Measurements from ENCODE around the gene SPRTN.
A peak's percentile ranks its signal among the peaks of the same experiment; 100 is the strongest.

SPRTN gene, protein sequence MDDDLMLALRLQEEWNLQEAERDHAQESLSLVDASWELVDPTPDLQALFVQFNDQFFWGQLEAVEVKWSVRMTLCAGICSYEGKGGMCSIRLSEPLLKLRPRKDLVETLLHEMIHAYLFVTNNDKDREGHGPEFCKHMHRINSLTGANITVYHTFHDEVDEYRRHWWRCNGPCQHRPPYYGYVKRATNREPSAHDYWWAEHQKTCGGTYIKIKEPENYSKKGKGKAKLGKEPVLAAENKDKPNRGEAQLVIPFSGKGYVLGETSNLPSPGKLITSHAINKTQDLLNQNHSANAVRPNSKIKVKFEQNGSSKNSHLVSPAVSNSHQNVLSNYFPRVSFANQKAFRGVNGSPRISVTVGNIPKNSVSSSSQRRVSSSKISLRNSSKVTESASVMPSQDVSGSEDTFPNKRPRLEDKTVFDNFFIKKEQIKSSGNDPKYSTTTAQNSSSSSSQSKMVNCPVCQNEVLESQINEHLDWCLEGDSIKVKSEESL
- total RNA-seq = 42.6 reads per million, percentile 65 among the genes with 10 or more reads in this experiment

DNA sequence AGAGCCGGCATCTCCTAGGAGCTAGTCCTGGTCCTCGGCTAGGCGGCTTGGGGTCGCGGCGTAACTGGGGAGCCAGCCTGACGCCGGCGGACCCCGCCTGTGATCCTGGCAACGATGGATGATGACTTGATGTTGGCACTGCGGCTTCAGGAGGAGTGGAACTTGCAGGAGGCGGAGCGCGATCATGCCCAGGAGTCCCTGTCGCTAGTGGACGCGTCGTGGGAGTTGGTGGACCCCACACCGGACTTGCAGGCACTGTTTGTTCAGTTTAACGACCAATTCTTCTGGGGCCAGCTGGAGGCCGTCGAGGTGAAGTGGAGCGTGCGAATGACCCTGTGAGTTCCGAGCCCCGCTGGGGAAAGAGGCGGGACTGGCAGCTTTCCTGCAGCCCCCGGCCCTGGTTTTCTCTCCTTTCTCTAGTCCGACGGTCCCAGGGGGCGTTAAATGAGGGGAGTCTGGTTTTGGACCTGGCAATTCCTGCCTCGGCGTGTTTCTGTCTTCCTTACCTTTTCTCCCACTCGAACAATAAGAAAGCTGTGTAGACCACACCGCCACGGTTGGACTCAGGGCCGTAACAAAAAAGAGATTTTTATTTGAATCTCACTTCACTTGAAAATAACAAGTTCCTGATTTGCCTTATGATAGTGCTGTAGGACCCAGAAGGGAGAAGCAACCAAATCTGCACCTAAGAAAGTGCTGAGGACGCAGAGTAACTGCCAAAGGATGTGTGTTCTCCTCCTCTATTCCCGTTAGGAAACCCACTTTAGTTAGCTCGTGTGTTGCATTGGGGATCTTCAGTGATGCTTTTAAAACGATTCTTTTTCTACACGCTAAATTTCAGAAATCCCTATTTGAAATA lies at the start of gene SPRTN:
Gene SPRTN, plus strand, starts transcription at position 24 of the 859 bp plus-strand sequence. Its CDS starts 91 bp downstream, at position 115.
- no peak for DNase-seq

GRCh38 chr1:231295938-231296337 lies 42.2 kb upstream of the SPRTN start:
- DNase-seq = no peak

DNA sequence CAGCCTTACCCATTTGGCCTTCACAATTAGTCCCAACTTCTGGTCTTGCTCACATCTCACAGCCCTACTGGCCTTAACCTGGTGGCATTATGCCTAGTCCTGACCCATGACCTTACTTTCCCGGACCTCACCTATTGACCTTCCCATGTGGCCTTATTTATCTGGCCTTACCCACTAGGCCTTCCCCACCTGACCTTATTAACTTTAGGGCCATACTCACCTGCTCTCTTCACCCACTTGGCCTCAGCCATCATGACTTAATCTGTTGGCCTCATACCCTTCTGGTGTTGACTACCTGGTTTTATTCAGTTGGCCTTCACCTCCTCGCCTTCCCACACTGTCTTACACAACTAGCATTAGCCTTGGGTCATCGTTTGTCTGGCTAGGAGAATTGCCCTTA lies 36.1 kb upstream of the SPRTN start:
- DNase-seq = no peak

DNA sequence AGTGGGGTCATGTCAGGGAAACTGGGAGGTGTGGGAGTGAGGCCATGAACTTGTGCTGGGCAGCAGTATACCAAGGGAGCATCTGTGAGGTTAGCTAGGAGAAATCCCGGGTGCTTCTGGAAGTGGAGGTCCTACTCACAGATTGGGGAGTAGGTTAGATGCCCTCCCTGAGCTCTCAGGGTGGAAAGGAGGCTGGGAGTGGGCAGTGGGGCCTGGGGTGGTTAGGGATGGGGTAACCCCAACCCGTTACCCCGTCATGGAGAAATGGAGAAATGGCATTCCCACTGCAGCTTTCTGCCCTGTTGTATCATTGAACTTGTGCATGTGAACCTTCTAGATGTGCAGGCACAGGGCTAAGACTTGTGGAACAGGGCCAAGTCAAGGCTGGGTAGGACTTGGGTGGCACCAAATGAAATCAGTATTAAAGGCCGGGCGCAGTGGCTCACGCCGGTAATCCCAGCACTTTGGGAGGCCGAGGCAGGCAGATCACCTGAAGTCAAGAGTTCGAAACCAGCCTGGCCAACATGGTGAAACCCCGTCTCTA lies 27.6 kb upstream of the SPRTN start:
- DNase-seq = no peak

DNA sequence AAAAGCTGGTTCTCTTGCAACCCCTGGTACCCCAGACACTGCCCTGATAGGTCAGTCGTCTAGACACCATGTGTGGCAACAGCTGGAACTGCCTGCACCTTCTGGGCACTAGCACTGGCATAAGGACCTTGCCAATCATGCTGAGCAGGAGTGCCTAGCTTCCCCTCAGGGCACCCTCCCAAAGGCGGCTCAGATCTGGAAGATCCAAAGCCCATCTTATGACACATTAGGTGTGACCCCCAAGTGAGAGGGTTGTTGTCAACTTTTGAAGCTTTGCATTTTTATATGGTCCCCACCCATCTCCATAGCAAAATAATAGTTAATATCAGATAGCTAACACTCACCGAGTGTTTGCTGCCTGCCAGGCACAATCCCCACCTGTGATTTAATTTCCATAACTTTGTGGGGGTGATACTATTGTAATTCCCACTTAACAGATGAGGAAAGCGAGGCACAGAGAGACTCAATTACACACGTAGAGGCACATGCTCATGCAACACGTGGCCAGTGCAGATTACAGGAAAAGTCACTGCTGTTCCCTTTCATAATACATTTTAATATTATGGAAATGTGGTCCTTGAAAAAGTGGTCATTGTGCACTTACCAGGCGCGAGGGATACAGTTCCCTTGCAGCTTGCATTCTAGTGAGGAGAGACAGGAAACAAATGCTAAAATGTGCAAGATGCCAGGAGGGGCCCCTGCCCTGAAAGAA lies 26.2 kb upstream of the SPRTN start:
- DNase-seq = no peak

DNA sequence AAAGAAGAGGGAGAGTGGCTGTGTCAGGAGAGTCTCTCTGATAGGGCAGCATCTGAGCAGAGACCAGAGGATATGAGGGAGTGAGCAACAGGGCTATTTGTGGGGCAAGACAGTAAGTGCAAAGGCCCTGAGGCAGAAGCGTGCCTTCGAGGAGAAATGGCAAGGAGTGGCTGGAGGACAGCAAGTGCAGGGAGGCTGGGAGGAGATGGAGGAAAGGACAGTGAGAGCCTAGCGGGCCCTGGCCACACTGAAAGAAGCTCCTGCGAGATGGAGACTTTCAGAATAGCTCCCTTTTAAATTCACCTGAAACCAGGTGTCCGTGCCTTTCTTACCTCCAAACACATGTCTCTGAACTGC lies 25.7 kb upstream of the SPRTN start:
- DNase-seq = no peak

- no peak for DNase-seq
These were observed 24.4 kb upstream of the SPRTN start for GRCh38 chr1:231313661-231314060.

GRCh38 chr1:231315887-231316286 lies 22.2 kb upstream of the SPRTN start:
- peak; percentile 8 for DNase-seq

DNA sequence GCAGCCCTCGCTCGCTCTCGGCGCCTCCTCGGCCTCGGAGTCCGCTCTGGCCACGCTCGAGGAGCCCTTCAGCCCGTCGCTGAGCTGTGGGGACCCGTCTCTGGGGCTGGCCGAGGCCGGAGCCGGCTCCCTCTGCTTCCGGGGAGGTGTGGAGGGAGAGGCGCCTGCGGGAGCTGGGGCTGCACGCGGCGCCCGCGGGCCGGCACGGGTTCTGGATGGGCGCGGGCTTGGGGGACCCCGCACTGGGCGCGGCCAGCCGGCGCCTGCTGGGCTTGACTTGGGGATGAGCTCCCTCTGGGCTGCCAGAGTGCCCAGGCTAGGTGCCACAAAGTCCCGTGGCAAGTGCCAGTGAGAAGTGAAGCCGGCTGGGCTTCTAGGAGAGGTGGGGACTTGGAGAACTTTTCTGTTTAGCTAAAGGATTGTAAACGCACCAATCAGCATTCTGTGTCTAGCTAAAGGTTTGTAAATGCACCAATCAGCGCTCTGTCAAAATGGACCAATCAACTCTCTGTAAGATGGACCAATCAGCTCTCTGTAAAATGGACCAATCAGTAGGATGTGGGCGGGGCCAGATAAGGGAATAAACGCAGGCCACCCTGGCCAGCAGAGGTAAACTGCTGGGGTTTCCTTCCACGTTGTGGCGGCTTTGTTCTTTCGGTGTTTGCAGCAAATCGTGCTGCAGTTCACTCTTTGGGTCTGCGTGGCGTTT lies 20.6 kb upstream of the SPRTN start:
- no peak for DNase-seq

DNA sequence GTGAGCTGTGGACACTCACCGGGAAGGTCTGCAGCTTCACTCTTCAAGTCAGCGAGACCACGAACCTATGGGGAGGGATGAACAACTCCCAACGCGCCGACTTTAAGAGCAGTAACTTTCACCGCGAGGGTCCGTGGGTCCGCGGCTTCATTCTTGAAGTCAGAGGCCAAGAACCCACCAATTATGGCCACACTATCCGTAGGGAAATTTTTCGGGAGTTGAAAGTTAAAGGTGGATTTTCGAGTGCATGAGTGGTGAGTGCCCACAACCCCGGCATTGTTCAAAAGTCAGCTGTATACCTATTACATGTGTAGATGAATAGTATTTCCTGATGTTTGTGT lies 20.1 kb upstream of the SPRTN start:
- DNase-seq = no peak

GRCh38 chr1:231318568-231318967 lies 19.5 kb upstream of the SPRTN start:
- no peak for DNase-seq

DNA sequence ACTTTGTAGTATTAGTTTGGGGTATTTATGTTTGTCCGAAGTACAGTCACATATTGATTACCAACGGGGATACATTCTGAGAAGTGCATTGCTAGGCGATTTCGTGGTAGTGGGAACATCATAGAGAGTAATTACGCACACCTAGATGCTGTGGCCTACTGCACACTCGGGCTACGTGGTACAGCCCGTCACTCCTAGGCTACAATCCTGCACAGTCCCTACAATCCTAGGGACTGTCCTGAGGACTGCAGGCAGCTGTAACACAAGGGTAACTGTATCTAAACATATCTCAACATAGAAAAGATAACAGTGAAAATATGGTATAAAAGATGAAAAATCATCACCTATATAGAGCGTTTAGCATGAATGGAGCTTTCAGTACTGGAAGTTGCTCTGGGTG lies 19.0 kb upstream of the SPRTN start:
- no peak for DNase-seq

DNA sequence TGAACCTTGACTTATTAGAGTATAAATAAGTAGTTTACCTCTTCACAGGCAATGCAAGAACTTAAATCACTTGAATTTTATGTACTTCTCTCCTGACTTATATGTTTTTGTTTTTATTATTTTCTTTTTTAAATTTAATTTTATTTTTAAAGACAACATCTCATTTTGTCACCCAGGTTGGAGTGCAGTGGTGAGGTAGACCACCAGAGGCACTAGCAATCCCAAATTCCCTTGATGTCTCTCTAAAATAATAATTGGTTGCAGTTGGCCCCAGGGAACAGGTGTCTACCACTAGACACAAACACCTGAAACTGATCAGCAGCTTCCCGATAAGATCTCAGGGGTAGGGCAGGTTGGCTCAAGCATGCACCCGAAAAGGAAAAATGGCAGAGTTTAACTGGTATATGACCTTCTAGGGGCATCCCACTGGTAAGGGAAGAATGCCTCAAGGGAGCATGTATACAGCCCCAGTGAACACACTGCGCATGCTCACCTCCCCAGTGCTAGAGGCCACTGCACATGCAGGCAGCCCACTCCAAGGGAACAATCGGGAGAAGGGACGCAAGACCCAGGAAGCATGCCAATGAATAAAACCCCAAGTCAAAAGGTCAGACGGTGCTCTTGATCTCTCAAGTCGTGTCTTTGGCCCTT lies 15.1 kb upstream of the SPRTN start:
- no peak for DNase-seq

DNA sequence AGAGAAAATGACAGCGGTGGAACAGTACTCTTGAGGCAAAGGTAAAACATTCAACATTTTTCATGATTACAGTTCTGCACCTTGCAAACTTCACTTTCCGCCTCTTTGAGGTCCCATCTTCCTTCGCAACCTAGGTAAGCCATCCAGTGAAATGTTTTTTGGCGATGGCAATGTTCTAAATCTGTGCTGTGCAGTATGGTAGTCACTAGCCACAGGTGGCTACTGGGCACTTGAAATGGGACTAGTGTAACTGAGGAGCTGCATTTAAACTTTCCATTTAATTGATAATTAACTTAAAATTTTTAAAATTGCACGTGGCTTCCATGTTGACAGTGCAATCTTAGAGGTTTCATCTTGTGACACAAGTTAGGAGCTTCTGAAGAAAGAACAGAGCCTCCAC lies 13.4 kb upstream of the SPRTN start:
- no peak for DNase-seq

DNA sequence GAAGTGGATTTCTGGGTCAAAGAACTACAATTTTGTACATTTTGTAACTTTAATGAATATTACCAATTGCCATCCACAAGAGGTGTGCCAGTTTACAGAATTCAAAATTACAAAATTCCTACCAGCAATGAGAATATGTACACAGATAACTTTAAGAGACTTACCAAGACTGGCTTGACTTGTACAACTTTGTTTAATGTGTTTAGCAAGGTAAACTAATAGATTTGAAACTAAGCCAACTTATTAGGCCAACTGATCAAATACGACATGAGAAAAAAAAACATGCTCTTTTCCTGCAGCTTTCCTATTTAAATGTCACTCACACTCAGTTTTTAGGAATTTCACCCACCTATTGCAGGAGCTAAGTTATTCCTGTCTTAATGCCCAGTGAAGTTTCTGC lies 11.8 kb upstream of the SPRTN start:
- no peak for DNase-seq

GRCh38 chr1:231327617-231328016 lies 10.5 kb upstream of the SPRTN start:
- no peak for DNase-seq

GRCh38 chr1:231329483-231329882 lies 8.6 kb upstream of the SPRTN start:
- DNase-seq = no peak

DNA sequence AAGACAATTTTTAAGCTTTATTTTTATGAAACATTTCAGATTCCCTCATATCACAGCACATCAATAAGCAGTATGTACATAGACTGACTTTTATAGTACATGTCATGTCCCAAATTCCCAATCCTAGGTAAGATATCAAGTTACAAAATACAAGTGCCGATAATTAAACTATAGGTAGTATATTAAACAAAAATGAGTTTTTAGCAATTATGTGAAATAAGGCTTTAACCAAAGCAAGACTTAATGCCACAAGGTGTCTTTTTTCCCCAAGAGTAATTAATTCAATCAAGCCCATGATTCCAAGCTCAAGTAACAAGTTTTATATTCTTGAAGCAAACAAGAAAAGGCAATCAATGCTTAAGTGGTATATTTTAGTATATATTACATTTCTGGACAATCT lies 5.3 kb upstream of the SPRTN start:
- DNase-seq = no peak

DNA sequence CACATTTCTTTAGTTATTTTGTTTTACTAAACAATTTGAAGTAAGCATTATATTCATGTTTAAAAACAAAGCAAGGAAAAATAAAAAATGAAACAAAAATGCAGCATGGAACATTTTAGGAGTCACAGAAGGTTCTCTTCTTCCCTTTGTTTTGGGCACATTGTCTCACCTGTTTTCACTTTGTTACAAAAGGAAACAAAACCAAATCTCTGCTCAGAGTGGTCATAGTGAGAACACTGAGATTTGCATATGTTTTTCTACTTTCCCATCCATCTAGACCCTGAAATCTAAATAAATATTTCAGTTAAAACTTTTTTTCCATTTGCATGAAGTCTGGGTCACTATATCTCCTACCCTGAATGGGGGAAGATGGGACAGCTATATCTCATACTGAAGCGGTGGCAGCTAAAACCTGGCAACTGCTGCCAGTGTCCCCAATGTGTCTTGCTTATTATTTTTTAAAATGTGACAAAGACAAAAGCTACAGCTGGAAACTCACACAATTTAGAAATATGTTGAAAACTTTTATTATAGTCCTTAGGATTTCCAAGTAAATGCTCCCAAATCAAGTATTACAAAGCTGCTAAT lies 3.9 kb upstream of the SPRTN start:
- DNase-seq = no peak

GRCh38 chr1:231334952-231335351 lies 3.1 kb upstream of the SPRTN start:
- no peak for DNase-seq

Measured in effector CD4-positive, alpha-beta T cell (primary cell).